Activated CD8-positive, alpha-beta T cell treated with anti-CD3 and anti-CD28 coated beads for 36 hours (primary cell): Measurements from ENCODE around the gene ZEB1. TPM values are rescaled to one million over a fixed set of nuclear protein-coding genes. Genes with fewer than 3 reads are reported as not detected.

Experiments
- ATAC-seq: fragments of 200-7000 bp; cut with Tn5 transposase; one replicate; pipeline ENCODE4 v1.10.0; 2021; ENCODE audit warnings: mild to moderate bottlenecking, moderate library complexity
- CTCF ChIA-PET: fragments of 350-600 bp; sonication (Branson Sonifier 250); formaldehyde crosslinking; loops from one replicate; lab custom pipeline; 2021; ENCODE audit warnings: antibody characterized with exemption; lab: Charles Lee
- POLR2A ChIA-PET: fragments of 350-600 bp; sonication (Branson Sonifier 250); formaldehyde crosslinking; loops from one replicate; lab custom pipeline; 2021; ENCODE audit warnings: antibody characterized with exemption; lab: Charles Lee
- DNase-seq: peaks from one replicate; pipeline ENCODE4 v3.0.0-alpha.2; 2020
- H3K27ac Mint-ChIP-seq: one replicate; pipeline ENCODE4 v1.8.0; 2021; ENCODE audit warnings: mild to moderate bottlenecking, mixed read lengths
- H3K27me3 Mint-ChIP-seq: one replicate; pipeline ENCODE4 v1.8.0; 2021; ENCODE audit warnings: mixed read lengths
- H3K36me3 Mint-ChIP-seq: one replicate; pipeline ENCODE4 v1.8.0; 2021; ENCODE audit warnings: low read depth, mixed read lengths
- H3K4me1 Mint-ChIP-seq: one replicate; pipeline ENCODE4 v1.8.0; 2021; ENCODE audit warnings: low read depth, mixed read lengths
- H3K4me3 Mint-ChIP-seq: one replicate; pipeline ENCODE4 v1.8.0; 2021; ENCODE audit warnings: mild to moderate bottlenecking, moderate library complexity, mixed read lengths
- H3K9me3 Mint-ChIP-seq: one replicate; pipeline ENCODE4 v1.8.0; 2021; ENCODE audit warnings: mixed read lengths
- CTCF ChIP-seq: fragments of 200-600 bp; IDR thresholded peaks from one replicate; pipeline ENCODE4 v1.8.0; 2022; ENCODE audit warnings: antibody characterized with exemption, mild to moderate bottlenecking
- intact Hi-C: fragments of 100-400 bp; cut with micrococcal nuclease; formaldehyde crosslinking; loops from one replicate; pipeline ENCODE4 v1.10.0; 2022
- total RNA-seq, 2 experiments: library from RNA; stranded (reverse); gene quantifications; one replicate each; pipeline ENCODE4 v1.2.3, GENCODE V29; 2021

Gene ZEB1
- total RNA-seq, 2 experiments from 2014 or later = 28.4 to 29.7 TPM

DNA sequence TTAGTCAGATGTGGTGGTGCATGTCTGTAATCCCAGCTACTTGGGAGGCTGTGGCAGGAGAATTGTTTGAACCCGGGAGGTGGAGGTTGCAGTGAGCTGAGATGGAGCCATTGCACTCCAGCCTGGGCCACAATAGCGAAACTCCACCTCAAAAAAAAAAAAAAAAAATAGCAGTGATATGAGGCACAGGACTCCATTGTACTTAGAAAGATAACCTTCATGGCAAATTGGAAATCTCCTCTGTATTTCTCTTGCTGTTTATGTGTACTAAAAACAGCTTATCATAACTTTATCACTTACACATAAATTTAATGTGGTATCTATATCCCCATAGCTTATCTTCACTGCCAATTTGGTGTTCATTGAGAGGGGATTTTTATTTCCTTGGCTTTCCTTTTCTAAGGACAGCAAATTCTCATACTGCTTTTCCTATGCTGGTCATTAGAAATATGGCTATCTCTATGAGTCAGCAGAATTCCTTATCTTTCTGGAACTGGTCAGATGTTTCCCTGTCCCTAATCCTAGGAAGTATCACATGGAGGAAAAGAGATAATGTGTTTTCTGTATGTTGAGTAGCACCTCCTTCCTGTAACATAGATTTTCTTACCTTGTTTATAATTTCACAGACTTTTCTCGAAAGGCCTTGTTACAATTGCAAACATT is 40.6 kb upstream of the ZEB1 start:
- ChIA-PET POLR2A (interaction anchor here (1.1 kb wide), 1 partner anchor 178 kb away, joined by 3 read pairs; no protein-coding TSS in a partner anchor), CTCF (no interaction called here)
- H3K27me3 Mint-ChIP-seq = peaks cover 4% of the 10 kb centered on the region
- H3K4me1 Mint-ChIP-seq = peaks cover 5% of the 10 kb centered on the region
- ATAC-seq (no peak), DNase-seq (no peak)
- intact Hi-C loops = no loop called here
- H3K4me3 Mint-ChIP-seq = no peak overlapping the region
- peaks cover 5% of the 10 kb centered on the region for H3K9me3 Mint-ChIP-seq
- no peak for TF ChIP-seq CTCF
- no peaks in the 10 kb centered on the region for H3K36me3 Mint-ChIP-seq
- no peak overlapping the region for H3K27ac Mint-ChIP-seq

DNA sequence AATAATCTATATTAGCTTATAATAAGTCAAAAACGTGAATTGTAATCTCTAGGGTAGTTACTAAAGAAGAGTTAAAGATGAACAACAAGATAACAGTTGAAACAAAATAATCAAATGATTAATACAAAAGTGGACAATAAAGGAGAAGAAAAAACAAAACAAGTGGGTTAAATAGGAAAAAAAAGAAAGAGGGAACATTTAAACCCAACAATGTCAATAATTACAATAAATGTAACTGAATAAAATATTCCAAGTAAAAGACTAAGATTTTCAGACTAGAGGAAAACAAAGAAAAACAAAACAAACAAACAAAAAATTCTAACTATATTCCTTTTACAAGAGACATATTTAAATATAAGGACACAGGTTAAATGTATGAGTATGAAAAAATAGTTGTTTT is 38.0 kb upstream of the ZEB1 start:
- TF ChIP-seq CTCF = no peak
- Mint-ChIP-seq H3K27ac (no peak overlapping the region), H3K4me1 (no peaks in the 10 kb centered on the region), H3K36me3 (no peaks in the 10 kb centered on the region), H3K27me3 (peaks cover 4% of the 10 kb centered on the region), H3K4me3 (no peak overlapping the region), H3K9me3 (peaks cover 5% of the 10 kb centered on the region)
- intact Hi-C loops = no loop called here
- POLR2A ChIA-PET = no interaction called here
- no peak for DNase-seq
- CTCF ChIA-PET = no interaction called here
- no peak for ATAC-seq

- Mint-ChIP-seq H3K4me3 (no peak overlapping the region), H3K36me3 (no peaks in the 10 kb centered on the region), H3K27me3 (no peaks in the 10 kb centered on the region), H3K27ac (no peak overlapping the region), H3K4me1 (no peaks in the 10 kb centered on the region), H3K9me3 (no peaks in the 10 kb centered on the region)
- CTCF ChIA-PET = no interaction called here
- POLR2A ChIA-PET = no interaction called here
- TF ChIP-seq CTCF = no peak
- DNase-seq (no peak), ATAC-seq (no peak)
- intact Hi-C loops = no loop called here
Observed at GRCh38 chr10:31288001-31288400, 31.0 kb upstream of the ZEB1 start.

DNA sequence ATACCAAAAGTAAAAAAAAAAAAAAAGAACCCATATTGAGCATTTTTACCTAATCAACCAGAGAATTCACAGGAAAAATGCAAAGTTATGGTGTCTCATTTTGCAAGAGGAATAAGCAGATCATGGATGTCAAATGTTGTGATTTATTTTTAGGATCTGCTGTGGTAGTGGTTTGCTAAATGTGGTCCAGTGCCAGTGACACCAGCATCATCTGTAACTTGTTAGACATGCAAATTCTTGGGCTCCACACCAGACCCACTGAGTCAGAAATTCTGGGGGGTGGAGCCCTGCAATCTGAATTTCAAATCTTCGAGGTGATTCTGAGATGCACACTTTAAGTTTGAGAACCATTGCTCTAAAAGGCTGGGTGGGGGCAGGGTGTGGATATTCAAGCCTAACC is 30.1 kb upstream of the ZEB1 start:
- CTCF ChIA-PET = no interaction called here
- intact Hi-C loops = no loop called here

More for the DNA sequence above, 30.1 kb upstream of the ZEB1 start:
- no peaks in the 10 kb centered on the region for H3K9me3 Mint-ChIP-seq
- POLR2A ChIA-PET = no interaction called here
- H3K4me3 Mint-ChIP-seq = no peak overlapping the region
- no peaks in the 10 kb centered on the region for H3K27me3 Mint-ChIP-seq
- ATAC-seq = no peak
- TF ChIP-seq CTCF = no peak
- DNase-seq = no peak
- no peaks in the 10 kb centered on the region for H3K4me1 Mint-ChIP-seq
- no peak overlapping the region for H3K27ac Mint-ChIP-seq
- H3K36me3 Mint-ChIP-seq = no peaks in the 10 kb centered on the region
